Measurements from ENCODE around the gene MUC2.

The MUC2 gene

GRCh38 chr11:1072116-1072820, 2.4 kb upstream of the MUC2 start:
- no peak for DNase-seq (ENCODE audit: low read depth, low spot score)

- no peak for DNase-seq (ENCODE audit: low read depth, low spot score)
These were observed 1.8 kb upstream of the MUC2 start for GRCh38 chr11:1072821-1073231.

DNA sequence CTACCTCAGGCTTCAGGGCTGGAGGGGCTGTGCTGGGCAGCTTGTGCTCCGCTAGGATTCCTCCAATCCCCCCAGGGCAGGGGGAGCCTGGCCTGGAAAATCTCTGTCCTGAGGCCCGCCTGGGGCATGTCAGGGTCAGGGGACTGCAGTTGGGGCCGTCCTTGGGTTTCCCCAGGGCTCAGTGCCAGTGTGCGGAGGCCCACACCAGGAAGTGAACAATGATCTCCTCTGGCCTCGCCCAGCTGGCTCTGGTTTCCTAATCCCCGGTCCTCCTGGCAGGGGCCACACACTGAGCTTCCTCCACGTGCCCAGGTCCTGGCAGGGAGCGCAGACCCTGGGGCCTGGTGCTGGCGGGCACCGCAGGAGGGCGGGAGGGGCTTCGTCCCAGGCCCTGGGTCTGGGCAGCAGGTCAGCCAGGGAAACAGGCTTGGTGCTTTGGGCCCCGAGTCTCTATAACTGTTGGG, 1.4 kb upstream of the MUC2 start:
- DNase-seq (ENCODE audit: low read depth, low spot score): no peak

GRCh38 chr11:1073851-1074243, 827 bp upstream of the MUC2 start:
- DNase-seq (ENCODE audit: low read depth, low spot score): no peak

DNA sequence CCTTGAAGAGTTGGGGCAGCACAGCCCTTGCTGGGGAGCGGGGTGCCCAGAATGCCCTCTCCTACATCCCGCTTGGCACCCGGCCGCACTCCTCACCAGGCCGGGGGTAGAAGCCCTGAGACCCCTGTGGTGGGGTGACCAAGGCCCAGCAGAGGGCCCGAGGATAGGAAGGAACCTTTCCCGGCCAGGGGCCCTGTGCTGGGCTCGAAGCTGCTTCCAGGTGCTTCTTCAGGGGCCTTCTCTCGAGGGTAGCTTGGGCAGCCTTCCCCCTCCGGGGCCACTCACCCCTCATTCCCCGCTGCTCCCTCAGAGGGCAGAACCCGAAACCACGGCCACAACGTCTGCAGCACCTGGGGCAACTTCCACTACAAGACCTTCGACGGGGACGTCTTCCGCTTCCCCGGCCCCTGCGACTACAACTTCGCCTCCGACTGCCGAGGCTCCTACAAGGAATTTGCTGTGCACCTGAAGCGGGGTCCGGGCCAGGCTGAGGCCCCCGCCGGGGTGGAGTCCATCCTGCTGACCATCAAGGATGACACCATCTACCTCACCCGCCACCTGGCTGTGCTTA, 752 bp downstream of the MUC2 start:
- DNase-seq (ENCODE audit: low read depth, low spot score): no peak

- DNase-seq (ENCODE audit: low read depth, low spot score): no peak
These were observed 1.5 kb downstream of the MUC2 start for GRCh38 chr11:1076061-1076665.

DNA sequence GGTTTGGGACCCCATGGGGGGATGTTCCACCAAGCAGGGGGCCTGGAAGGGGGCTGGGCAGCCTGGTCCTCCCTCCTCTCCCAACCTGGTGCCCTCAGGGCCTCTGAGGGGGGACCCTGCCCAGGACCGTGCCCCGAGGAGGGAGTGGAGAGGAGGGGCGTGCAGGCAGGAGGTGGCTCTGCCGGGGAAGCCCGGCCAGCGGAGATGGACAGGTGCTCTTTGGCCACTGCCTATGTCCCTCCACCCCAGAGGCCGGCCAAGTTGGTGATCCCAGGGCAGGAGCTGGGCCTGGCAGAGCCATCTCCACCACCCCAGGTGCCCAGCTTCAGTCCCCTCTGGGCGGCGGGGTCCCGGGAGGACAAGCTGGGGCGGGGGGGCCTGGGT, 2.4 kb downstream of the MUC2 start:
- no peak for DNase-seq (ENCODE audit: low read depth, low spot score)

- peak; percentile 55 for DNase-seq (ENCODE audit: low read depth, low spot score)
These were observed 2.9 kb downstream of the MUC2 start for GRCh38 chr11:1077417-1078119.

DNA sequence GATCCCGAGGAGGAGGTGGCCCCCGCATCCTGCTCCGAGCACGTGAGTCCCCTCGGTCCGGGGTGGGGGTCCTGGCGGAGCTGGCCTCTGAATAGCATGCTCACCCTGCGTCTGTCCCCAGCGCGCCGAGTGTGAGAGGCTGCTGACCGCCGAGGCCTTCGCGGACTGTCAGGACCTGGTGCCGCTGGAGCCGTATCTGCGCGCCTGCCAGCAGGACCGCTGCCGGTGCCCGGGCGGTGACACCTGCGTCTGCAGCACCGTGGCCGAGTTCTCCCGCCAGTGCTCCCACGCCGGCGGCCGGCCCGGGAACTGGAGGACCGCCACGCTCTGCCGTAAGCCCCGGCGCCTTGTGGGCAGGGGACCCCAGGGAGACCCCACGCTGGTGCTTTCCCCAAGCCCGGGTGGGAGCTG, 3.5 kb downstream of the MUC2 start:
- peak; percentile 39 for DNase-seq (ENCODE audit: low read depth, low spot score)

GRCh38 chr11:1081601-1082311, 7.1 kb downstream of the MUC2 start:
- no peak for DNase-seq (ENCODE audit: low read depth, low spot score)

DNA sequence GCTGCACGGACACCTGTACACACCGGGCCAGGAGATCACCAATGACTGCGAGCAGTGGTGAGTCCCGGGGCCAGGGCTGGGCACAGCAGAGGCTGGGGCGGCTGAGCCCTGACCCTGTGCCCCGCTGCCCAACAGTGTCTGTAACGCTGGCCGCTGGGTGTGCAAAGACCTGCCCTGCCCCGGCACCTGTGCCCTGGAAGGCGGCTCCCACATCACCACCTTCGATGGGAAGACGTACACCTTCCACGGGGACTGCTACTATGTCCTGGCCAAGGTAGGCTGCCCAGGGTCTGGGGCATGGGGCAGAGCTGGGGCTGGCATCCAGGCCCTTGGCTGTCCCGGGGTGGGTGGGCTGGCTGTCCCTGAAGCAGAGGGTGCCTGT, 7.7 kb downstream of the MUC2 start:
- no peak for DNase-seq (ENCODE audit: low read depth, low spot score)

DNA sequence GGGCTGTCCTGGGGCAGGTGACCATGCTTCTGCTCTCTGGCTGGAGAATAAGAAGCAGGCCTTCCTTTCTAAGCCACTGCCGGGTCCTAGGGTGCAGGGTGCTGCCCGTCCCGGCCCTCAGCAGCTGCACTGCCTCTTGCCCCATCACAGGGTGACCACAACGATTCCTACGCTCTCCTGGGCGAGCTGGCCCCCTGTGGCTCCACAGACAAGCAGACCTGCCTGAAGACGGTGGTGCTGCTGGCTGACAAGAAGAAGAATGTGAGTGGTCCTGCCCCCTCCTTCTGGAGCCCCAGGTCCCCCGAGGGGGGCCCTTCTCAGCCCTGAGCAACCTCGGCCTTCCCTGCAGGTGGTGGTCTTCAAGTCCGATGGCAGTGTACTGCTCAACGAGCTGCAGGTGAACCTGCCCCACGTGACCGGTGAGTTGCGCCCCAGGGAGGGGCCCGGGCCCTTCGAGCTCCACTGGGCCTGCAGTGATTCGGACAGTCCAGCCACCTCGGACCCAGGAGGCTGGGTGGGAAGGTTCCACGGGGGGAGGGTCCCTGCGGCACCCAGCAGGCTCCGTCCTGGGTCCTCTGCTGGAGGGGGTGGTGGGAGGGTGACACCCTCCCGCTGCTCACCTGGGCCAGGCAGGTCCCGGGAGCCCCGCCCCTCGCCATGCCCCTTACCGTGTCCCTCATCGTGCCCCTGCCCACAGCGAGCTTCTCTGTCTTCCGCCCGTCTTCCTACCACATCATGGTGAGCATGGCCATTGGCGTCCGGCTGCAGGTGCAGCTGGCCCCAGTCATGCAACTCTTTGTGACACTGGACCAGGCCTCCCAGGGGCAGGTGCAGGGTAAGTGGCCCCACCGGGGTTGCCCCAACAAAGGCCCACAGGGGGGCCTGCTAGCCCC, 8.3 kb downstream of the MUC2 start:
- no peak for DNase-seq (ENCODE audit: low read depth, low spot score)

DNA sequence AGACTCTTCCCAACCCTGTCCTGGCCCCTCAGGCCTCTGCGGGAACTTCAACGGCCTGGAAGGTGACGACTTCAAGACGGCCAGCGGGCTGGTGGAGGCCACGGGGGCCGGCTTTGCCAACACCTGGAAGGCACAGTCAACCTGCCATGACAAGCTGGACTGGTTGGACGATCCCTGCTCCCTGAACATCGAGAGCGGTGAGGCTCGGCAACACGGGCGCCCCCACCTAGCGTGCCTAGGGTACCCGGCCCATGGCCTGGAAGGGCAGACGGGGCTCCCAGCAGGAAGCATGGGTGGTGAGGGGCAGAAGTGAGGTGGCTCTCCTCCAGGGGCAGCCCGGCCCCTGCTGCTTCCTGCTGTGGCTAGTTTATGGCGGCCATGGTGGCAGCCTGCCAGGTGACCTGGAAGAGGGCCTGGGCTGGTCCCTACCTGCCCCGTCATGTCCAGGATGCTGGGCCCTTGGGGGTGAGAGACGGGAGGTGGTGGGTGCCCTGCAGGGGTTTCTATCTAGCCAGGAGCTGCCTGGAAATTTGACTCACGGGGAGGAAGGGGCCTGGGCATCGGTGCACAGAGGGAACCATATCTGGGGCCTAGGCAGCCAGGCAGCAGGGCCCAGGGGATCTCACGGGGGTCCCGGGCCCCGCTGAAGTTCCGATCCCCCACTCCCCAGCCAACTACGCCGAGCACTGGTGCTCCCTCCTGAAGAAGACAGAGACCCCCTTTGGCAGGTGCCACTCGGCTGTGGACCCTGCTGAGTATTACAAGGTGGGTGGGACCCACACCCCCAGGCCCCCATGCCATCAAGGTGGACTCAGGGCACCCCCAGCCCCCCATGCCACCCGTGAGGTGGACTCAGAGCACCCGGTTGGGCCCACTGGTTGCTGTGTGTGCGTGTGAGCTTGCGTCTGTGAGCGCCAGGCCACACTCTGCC, 9.2 kb downstream of the MUC2 start:
- no peak for DNase-seq (ENCODE audit: low read depth, low spot score)

DNA sequence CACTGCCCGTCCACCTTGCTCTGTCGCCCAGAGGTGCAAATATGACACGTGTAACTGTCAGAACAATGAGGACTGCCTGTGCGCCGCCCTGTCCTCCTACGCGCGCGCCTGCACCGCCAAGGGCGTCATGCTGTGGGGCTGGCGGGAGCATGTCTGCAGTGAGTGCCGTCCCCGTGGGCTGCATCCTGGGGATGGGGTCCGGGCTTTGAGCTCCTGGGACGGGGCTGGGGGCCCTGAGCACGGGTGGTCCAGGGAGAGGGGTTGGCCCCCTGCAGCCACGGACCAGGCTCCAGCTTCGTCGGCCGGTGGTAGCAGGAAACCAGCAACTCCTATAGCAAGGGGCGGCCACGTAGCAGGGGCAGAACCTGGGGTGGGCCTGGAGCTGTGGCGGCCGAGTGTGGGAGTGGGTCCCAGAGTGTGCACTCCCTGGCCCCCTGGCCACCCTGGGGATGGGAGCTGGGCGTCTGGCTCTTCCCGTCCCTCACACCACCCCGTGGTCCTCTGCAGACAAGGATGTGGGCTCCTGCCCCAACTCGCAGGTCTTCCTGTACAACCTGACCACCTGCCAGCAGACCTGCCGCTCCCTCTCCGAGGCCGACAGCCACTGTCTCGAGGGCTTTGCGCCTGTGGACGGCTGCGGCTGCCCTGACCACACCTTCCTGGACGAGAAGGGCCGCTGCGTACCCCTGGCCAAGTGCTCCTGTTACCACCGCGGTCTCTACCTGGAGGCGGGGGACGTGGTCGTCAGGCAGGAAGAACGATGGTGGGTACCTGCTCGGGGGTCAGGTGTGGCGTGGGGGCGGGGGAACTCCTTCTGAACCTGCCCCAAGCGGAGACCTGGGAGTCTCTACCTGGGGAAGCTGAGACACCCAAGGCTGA, 10.1 kb downstream of the MUC2 start:
- DNase-seq (ENCODE audit: low read depth, low spot score): no peak

- DNase-seq (ENCODE audit: low read depth, low spot score): no peak
These were observed 10.9 kb downstream of the MUC2 start for GRCh38 chr11:1085440-1086170.

DNA sequence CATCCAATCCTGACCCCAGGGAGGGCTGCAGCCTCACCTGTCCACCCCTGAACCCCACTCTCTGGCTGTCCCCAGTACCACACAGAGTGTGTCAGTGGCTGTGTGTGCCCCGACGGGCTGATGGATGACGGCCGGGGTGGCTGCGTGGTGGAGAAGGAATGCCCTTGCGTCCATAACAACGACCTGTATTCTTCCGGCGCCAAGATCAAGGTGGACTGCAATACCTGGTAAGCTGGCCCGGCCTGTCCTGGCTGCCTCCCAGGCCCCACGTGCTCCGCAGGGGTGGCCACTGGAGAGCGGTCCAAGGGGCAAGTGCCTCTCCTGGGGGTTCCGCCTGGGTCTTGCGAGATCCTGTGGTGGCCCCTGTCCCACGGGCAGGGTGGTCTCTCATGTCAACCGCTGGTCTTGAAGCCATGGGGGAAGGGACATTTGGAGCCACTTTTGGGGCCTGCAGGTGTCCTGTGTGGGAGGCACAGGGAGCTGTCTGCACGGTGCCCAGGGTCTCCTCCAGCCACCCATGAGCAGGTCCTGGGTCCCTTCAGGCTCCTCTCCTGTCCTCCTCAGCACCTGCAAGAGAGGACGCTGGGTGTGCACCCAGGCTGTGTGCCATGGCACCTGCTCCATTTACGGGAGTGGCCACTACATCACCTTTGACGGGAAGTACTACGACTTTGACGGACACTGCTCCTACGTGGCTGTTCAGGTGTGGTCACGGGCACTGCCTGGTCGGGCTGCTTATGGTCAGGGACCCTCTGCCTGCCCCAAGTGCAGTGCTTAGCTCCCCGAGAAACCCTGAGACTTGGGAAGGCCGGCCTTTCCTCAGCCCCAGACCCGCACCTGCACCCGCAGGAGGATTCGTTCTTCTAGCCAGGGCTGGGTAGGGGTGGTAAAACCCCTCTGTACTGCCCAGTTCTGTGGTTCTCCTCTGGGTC, 11.8 kb downstream of the MUC2 start:
- no peak for DNase-seq (ENCODE audit: low read depth, low spot score)

Data from ELF-1 (cell line).